ENCODE measurements around the gene TUBB8B. TPM values are rescaled to one million over a fixed set of nuclear protein-coding genes. Genes with fewer than 3 reads are reported as not detected.
"Not testable (repeated sequence)": the region's sequence is repeated elsewhere in the genome, so short reads cannot be mapped to it uniquely, and the experiment has no call there.

TUBB8B gene
- total RNA-seq, 1 donor from 2014 or later: 0.38 TPM

- H3K4me1 ChIP-seq; DNase-seq; H3K9me3 ChIP-seq; H3K27ac ChIP-seq; H3K27me3 ChIP-seq; intact Hi-C loops (cut with DNase I); H3K4me3 ChIP-seq; H3K36me3 ChIP-seq: not testable (repeated sequence)
- ATAC-seq: peak; percentile 30
Measured at GRCh38 chr18:75525-76160, 26.2 kb upstream of the TUBB8B start.

- DNase-seq; H3K27ac ChIP-seq; H3K4me3 ChIP-seq; H3K4me1 ChIP-seq; intact Hi-C loops (cut with DNase I); H3K36me3 ChIP-seq; H3K9me3 ChIP-seq; H3K27me3 ChIP-seq: not testable (repeated sequence)
- peak; percentile 61 for ATAC-seq
- TF ChIP-seq CTCF (IDR thresholded peaks at IDR 0.05): peak; percentile 11
Measured at GRCh38 chr18:73181-73777, 23.9 kb upstream of the TUBB8B start.

- H3K4me1 ChIP-seq; intact Hi-C loops (cut with DNase I); H3K4me3 ChIP-seq; H3K36me3 ChIP-seq; H3K27me3 ChIP-seq; ATAC-seq; H3K27ac ChIP-seq; H3K9me3 ChIP-seq; DNase-seq: not testable (repeated sequence)
Measured at GRCh38 chr18:67701-68100, 18.3 kb upstream of the TUBB8B start.

- H3K36me3 ChIP-seq; H3K4me3 ChIP-seq; ATAC-seq; H3K27ac ChIP-seq; H3K4me1 ChIP-seq; DNase-seq; H3K27me3 ChIP-seq; H3K9me3 ChIP-seq; intact Hi-C loops (cut with DNase I): not testable (repeated sequence)
Measured at GRCh38 chr18:64279-64678, 14.9 kb upstream of the TUBB8B start.

- H3K27me3 ChIP-seq; H3K4me1 ChIP-seq; intact Hi-C loops (cut with DNase I); H3K9me3 ChIP-seq; H3K36me3 ChIP-seq; DNase-seq; H3K4me3 ChIP-seq; ATAC-seq; H3K27ac ChIP-seq: not testable (repeated sequence)
Measured at GRCh38 chr18:63656-64055, 14.2 kb upstream of the TUBB8B start.

- H3K4me1 ChIP-seq; DNase-seq; H3K9me3 ChIP-seq; ATAC-seq; H3K36me3 ChIP-seq; H3K27me3 ChIP-seq; H3K4me3 ChIP-seq; H3K27ac ChIP-seq; intact Hi-C loops (cut with DNase I): not testable (repeated sequence)
Measured at GRCh38 chr18:54388-54787, 5.0 kb upstream of the TUBB8B start.

- H3K9me3 ChIP-seq; DNase-seq; H3K4me1 ChIP-seq; H3K4me3 ChIP-seq; H3K27ac ChIP-seq; intact Hi-C loops (cut with DNase I); H3K27me3 ChIP-seq; ATAC-seq; H3K36me3 ChIP-seq: not testable (repeated sequence)
Measured at GRCh38 chr18:48696-49095, 719 bp downstream of the TUBB8B start.

- intact Hi-C loops (cut with DNase I): not testable (repeated sequence)
Measured at GRCh38 chr18:13177-13576, 36.2 kb downstream of the TUBB8B start.

GRCh38 chr18:12773-13172 is 36.6 kb downstream of the TUBB8B start:
- H3K4me1 ChIP-seq; intact Hi-C loops (cut with DNase I); H3K36me3 ChIP-seq; H3K4me3 ChIP-seq; H3K27me3 ChIP-seq; DNase-seq; H3K27ac ChIP-seq; H3K9me3 ChIP-seq: not testable (repeated sequence)
- peak; percentile 47 for ATAC-seq

More at GRCh38 chr18:13177-13576, 36.2 kb downstream of the TUBB8B start:
- DNase-seq, H3K4me1 ChIP-seq, H3K27ac ChIP-seq, H3K36me3 ChIP-seq, H3K27me3 ChIP-seq, H3K4me3 ChIP-seq, H3K9me3 ChIP-seq: not testable (repeated sequence)
- peak; percentile 45 for ATAC-seq

- H3K4me1 ChIP-seq; DNase-seq; H3K27me3 ChIP-seq; intact Hi-C loops (cut with DNase I); H3K36me3 ChIP-seq; H3K9me3 ChIP-seq; H3K27ac ChIP-seq; H3K4me3 ChIP-seq: not testable (repeated sequence)
- ATAC-seq: peak; percentile 17
Measured at GRCh38 chr18:11383-12274, 37.8 kb downstream of the TUBB8B start.

- H3K4me1 ChIP-seq; H3K4me3 ChIP-seq; H3K9me3 ChIP-seq; H3K36me3 ChIP-seq; H3K27me3 ChIP-seq; H3K27ac ChIP-seq; intact Hi-C loops (cut with DNase I): not testable (repeated sequence)
- DNase-seq: peak; percentile 65
- ATAC-seq: peak; percentile 80
Measured at GRCh38 chr18:10624-11184, 38.7 kb downstream of the TUBB8B start.

GRCh38 chr18:9937-10336 is 39.5 kb downstream of the TUBB8B start:
- H3K36me3 ChIP-seq; H3K9me3 ChIP-seq; intact Hi-C loops (cut with DNase I); H3K4me1 ChIP-seq; ATAC-seq; DNase-seq; H3K27me3 ChIP-seq; H3K4me3 ChIP-seq; H3K27ac ChIP-seq: not testable (repeated sequence)
